Neural progenitor cell (in vitro differentiated cells): Measurements from ENCODE around the gene ANXA2R.

Source experiments
- EZH2 ChIP-seq: fragments of 200-600 bp; sonication (generic); IDR thresholded peaks from 2 replicates; pipeline ENCODE4 v1.6.1; 2017; ENCODE audit warnings: antibody characterized with exemption, mild to moderate bottlenecking, moderate library complexity
- EZH2phosphoT487 ChIP-seq: fragments of 200-600 bp; sonication (generic); IDR thresholded peaks from 2 replicates; pipeline ENCODE4 v1.6.1; 2017; ENCODE audit warnings: antibody characterized with exemption

- TF ChIP-seq EZH2phosphoT487 (no peak), EZH2 (peak; percentile 38)
Measured at GRCh38 chr5:43008363-43009153, 31.6 kb downstream of the ANXA2R start.
